GM23338 (cell line): Measurements from ENCODE around the gene FGF11.
A peak's percentile ranks its signal among the peaks of the same experiment; 100 is the strongest.

Experiments
- CREB1 ChIP-seq: fragments of 250-450 bp; sonication (Bioruptor Pico); IDR thresholded peaks from 2 replicates; pipeline ENCODE4 v1.5.0; 2020; ENCODE audit warnings: low read depth, mild to moderate bottlenecking, moderate library complexity
- CTCF ChIP-seq, 2 experiments: fragments of 200-600 bp in 1 of 2; sonication (generic) in 1 of 2; conservative IDR thresholded peaks; 2 replicates each; pipeline versions ENCODE4 v1.5.1 to v1.6.1; 2016 to 2017; ENCODE audit warnings: antibody characterized with exemption in 2 of 2, low read depth in 2 of 2, mild to moderate bottlenecking in 2 of 2, moderate library complexity in 1 of 2
- EZH2 ChIP-seq: fragments of 200-600 bp; sonication (generic); IDR thresholded peaks from one replicate; pipeline ENCODE4 v1.8.0; 2017; ENCODE audit warnings: antibody characterized with exemption, mild to moderate bottlenecking, low read depth; ENCODE audit not compliant: unreplicated experiment
- EZH2phosphoT487 ChIP-seq: fragments of 200-600 bp; sonication (generic); IDR thresholded peaks from one replicate; pipeline ENCODE4 v1.8.1; 2018; ENCODE audit warnings: antibody characterized with exemption; ENCODE audit not compliant: unreplicated experiment
- JUNB ChIP-seq: IDR thresholded peaks from one replicate; pipeline ENCODE4 v1.6.1; 2016; ENCODE audit warnings: antibody characterized with exemption; ENCODE audit not compliant: unreplicated experiment
- NANOG ChIP-seq: IDR thresholded peaks from 2 replicates; pipeline ENCODE4 v1.6.1; 2016; ENCODE audit warnings: antibody characterized with exemption, borderline replicate concordance
- POLR2AphosphoS5 ChIP-seq: IDR thresholded peaks from 2 replicates; pipeline ENCODE4 v1.6.1; 2016; ENCODE audit warnings: antibody characterized with exemption, low read depth
- REST ChIP-seq: IDR thresholded peaks from one replicate; pipeline ENCODE4 v1.6.1; 2018; ENCODE audit warnings: antibody characterized with exemption; ENCODE audit not compliant: unreplicated experiment
- STAT1 ChIP-seq: IDR thresholded peaks from one replicate; pipeline ENCODE4 v1.6.1; 2016; ENCODE audit warnings: antibody characterized with exemption; ENCODE audit not compliant: unreplicated experiment
- ZNF331 ChIP-seq: fragments of 250-450 bp; sonication (Bioruptor Pico); IDR thresholded peaks from 2 replicates; pipeline ENCODE4 v1.5.0; 2020; ENCODE audit warnings: low read depth, mild to moderate bottlenecking, moderate library complexity
- ZNF462 ChIP-seq: fragments of 250-450 bp; sonication (Bioruptor Pico); IDR thresholded peaks from 2 replicates; pipeline ENCODE4 v1.5.0; 2020; ENCODE audit warnings: mild to moderate bottlenecking, moderate library complexity

GRCh38 chr17:7435676-7436555 is 3.4 kb upstream of the FGF11 start:
- TF ChIP-seq POLR2AphosphoS5: no peak; the same call in 1 of the 2 replicates
- TF ChIP-seq ZNF331 (CRISPR knock-in tag): no peak
- TF ChIP-seq CTCF (conservative IDR thresholded peaks at IDR 0.05; ENCODE audit: low read depth in 2 of 2): peak; percentile 34 to 44; a peak in 3 of 4 replicates
- no peak for TF ChIP-seq EZH2
- TF ChIP-seq EZH2phosphoT487: no peak
- TF ChIP-seq NANOG: no peak
- TF ChIP-seq CREB1 (CRISPR knock-in tag): no peak
- no peak for TF ChIP-seq REST
- no peak for TF ChIP-seq JUNB
- no peak for TF ChIP-seq STAT1
- TF ChIP-seq ZNF462 (CRISPR knock-in tag): no peak
